NCI-H82 (cell line): ENCODE data around the gene DOCK1.
A peak's percentile ranks its signal among the peaks of the same experiment; 100 is the strongest.

Source experiments
- DNase-seq: peaks from one replicate; lab custom pipeline; 2025; lab: John Stamatoyannopoulos, UW

Gene DOCK1

GRCh38 chr10:127313996-127314700 is 408.9 kb downstream of the DOCK1 start:
- no peak for DNase-seq

- DNase-seq: peak; percentile 19
Measured at GRCh38 chr10:127314797-127315196, 409.6 kb downstream of the DOCK1 start.

DNA sequence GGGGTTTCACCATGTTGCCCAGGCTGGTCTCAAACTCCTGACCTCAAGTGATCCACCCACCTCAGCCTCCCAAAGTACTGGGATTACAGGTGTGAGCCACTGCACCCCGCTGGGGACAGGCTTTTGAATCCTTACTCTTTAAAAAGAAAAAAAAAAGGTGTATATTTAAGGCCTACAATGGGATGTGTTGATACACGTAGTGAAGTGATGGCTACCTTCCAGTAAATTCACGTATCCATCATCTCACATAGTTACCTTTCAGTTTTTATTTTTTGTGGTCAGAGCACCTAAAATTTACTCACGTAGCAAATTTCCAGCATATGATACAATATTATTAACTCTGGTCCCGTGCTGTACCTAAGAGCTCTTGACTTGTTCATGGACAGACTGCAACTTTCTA is 410.7 kb downstream of the DOCK1 start:
- DNase-seq: no peak

DNA sequence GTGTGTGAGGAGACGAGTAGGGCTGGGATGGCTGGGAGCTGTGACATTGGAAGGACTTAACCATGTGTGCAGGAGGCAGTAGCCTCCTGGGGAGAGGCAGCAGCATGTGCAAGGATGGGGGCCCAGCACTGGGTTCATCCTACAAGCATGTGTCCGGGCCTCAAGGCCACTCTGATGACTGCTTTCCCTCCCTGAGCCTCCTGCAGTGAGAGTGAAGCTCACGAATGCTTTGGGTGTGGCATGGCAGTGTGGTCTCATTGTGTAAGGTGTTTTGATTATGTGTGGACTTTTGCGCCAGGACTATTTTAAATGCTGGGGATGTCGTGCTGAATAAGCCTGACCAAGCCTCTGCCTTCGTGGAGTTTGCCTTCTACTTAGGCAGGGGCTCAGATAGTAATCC is 413.2 kb downstream of the DOCK1 start:
- peak; percentile 27 for DNase-seq

- DNase-seq: peak; percentile 84
Measured at GRCh38 chr10:127319271-127319670, 414.0 kb downstream of the DOCK1 start.

GRCh38 chr10:127319691-127320090 is 414.5 kb downstream of the DOCK1 start:
- DNase-seq: no peak

DNA sequence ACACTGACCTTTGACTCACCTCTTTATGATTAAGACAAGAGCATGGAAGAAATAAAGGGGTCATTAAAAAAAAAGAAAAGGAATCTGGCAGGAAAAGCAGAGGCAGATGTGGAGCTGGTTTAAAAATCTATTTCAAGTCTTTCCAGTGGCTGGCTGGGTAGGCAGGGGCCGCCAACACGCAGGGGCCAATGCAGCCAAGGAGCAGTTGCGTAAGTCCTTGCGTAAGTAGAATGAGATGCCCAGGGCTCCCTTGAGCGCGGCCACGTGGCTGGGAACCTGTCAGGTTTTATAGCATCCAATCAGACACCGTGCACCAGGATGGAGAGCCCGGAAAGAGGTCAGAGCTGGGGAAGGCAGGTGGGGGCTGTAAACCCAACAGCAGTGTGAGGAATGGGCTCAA is 414.9 kb downstream of the DOCK1 start:
- DNase-seq: no peak

GRCh38 chr10:127322286-127322685 is 417.1 kb downstream of the DOCK1 start:
- DNase-seq: peak; percentile 76

- DNase-seq: no peak
Measured at GRCh38 chr10:127325506-127325905, 420.3 kb downstream of the DOCK1 start.

DNA sequence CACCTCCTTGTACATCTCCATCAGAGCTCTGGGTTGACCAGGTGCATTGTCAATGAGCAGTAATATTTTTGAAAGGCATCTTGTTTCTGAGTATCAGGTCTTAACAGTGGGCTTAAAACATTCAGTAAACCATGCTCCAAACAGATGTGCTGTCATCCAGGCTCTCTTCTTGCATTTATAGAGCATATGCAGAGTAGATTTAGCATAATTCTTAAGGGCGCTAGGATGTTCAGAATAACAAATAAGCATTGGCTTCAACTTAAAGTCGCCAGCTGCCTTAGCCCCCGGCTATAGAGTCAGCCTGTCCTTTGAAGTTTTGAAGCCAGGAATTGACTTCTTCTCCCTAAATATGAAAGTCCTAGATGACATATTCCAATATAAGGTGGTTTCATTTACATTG is 421.7 kb downstream of the DOCK1 start:
- DNase-seq: no peak

- no peak for DNase-seq
Measured at GRCh38 chr10:127331696-127332095, 426.5 kb downstream of the DOCK1 start.

DNA sequence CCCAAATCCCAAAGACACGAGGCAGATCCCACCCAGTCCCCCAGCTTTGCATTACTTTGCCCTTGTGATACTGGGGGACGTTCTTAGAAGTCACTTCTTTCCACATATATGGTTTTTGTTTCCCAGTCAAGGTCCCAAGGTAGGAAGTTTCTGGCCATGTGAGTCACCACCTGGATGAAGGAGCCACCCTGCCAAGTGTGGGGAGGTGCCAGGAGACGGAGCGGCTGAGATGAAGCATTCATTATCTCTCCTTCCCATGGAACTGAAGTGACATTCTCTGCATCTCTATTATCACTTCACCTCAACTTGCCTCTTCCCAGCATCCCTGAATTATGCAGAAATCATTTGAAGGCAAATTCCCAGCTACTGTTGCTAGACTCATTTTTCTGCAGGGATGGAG is 427.4 kb downstream of the DOCK1 start:
- no peak for DNase-seq

GRCh38 chr10:127337801-127338200 is 432.6 kb downstream of the DOCK1 start:
- DNase-seq: peak; percentile 76

DNA sequence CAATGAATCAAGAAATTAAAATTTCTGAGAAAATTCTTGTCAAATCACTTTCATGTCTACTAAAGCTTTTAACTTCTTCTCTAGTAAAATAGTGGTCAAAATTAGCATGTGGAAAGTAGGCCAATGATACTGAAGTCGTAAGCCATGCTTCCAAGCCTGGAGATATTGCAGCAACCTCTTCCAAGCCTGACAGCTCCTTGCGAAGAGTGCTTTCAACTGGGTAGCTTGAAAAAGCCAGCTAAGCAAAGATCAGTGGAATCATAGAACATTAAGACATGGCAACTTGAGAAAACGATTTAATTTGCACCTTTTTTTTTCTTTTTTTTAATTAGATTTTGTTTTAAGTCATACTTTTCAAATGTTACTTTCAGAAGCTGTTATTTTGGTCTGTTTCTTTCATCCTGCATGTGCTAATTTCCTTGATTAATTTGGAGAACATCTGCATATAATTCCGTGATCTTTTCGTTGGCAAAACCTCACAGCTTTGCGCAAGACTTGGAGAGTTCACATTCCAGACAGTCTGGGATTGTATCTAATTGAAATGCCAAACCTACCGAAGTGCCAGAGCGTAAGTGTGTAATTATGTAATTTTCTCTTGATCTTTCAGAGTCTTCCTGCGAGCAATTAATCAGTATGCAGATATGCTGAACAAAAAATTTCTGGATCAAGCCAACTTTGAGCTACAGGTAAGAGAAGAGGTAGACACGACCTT is 433.3 kb downstream of the DOCK1 start:
- no peak for DNase-seq

- no peak for DNase-seq
Measured at GRCh38 chr10:127343821-127344220, 438.6 kb downstream of the DOCK1 start.

DNA sequence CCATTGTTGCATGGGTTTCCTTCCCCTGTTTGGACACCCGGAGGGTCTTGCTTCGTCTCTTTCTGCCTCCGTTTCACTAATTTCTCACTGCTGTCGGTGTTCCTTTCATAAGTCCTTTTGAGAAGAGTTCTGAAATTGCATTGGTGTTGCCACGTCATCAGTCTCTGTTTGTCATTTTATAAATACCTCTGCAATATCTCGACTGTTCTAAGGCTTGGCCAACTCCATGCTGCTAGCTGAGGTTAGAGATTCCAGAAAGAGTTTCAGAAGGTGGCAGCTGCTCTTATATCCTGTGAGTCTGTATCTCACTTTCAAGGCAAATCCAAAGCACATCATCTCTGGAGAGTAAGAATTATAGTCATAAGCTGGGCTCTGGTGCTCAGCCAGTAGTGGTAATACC is 439.1 kb downstream of the DOCK1 start:
- DNase-seq: peak; percentile 20

GRCh38 chr10:127345231-127345965 is 440.2 kb downstream of the DOCK1 start:
- no peak for DNase-seq

- DNase-seq: no peak
Measured at GRCh38 chr10:127346604-127347003, 441.4 kb downstream of the DOCK1 start.

DNA sequence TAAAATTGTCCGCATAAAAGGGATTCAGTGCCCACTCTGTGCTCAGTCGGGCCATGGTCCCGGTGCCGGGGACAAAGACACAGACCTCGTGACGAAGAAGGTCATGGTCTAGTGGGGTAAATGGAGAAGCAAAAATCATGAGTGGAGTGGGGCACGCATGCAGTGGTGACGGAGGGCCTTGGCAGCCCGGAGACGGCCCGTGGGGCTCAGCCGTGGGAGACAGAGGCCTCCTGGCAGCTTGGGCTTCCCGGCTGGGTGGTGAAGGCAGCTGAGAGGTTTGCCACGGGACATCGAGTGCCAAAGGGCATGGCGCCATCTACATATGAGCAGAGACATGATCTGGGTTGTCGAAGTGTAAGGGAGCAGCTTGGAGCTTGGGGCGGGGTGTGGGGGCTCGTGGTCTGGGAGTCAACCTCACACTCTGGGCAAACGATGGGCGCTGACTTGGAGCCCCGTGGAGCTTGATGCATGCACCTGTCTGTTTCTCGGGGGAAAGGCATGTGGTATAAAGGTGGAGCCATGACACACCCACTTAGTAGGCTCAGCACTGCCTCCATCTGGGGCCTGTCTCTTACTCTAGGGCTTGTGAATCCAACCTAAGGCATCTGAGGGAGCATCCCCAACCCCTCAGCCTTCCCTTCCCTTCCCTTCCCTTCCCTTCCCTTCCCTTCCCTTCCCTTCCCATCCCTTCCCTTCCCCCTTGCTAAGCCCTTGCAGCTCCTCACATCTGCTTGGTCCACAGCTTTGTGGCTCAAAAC is 442.2 kb downstream of the DOCK1 start:
- no peak for DNase-seq

- DNase-seq: no peak
Measured at GRCh38 chr10:127349737-127350136, 444.5 kb downstream of the DOCK1 start.

- DNase-seq: peak; percentile 80
Measured at GRCh38 chr10:127351542-127351941, 446.3 kb downstream of the DOCK1 start.

- DNase-seq: peak; percentile 80
Measured at GRCh38 chr10:127353544-127353943, 448.3 kb downstream of the DOCK1 start.
